Measurements from ENCODE around the gene CLIP2. TPM values are rescaled to one million over a fixed set of nuclear protein-coding genes. Genes with fewer than 3 reads are reported as not detected.
A peak's percentile ranks its signal among the peaks of the same experiment; 100 is the strongest.

The CLIP2 gene
- total and polyA plus RNA-seq, 2 of the 8 experiments (the other 6 are each of a cell fraction or from before 2014, with no cell fraction given): 8.3 to 41.5 TPM

- Histone ChIP-seq H2BK5ac (ENCODE audit: low read depth, low read length) (peak overlapping the region; percentile 75; the same call in 1 of the 2 replicates), H2AFZ (ENCODE audit: low read length) (no peak overlapping the region), H3K9me3 (ENCODE audit: insufficient read depth in 2 of 2, low read depth in 1 of 2, low read length in 1 of 2) (no peaks in the 10 kb centered on the region), H3K79me1 (ENCODE audit: low read depth, low read length) (no peaks in the 10 kb centered on the region), H2BK15ac (ENCODE audit: low read length) (peak overlapping the region; percentile 72; the same call in 1 of the 2 replicates), H3K36me3 (ENCODE audit: control insufficient read depth in 2 of 4, insufficient read depth in 4 of 4, low read length in 3 of 4) (no peaks in the 10 kb centered on the region), H3K14ac (ENCODE audit: insufficient read length) (no peak overlapping the region), H3K18ac (ENCODE audit: extremely low read depth, low read length) (peak overlapping the region; percentile 48; the same call in 1 of the 2 replicates), H2AK5ac (ENCODE audit: low read depth, low read length) (peak overlapping the region; percentile 54; the same call in 1 of the 2 replicates), H4K20me1 (replicated peaks in 1 of 2; ENCODE audit: control insufficient read depth in 1 of 2, insufficient read depth in 2 of 2, low read length in 2 of 2) (no peaks in the 10 kb centered on the region), H3K4ac (replicated peaks; ENCODE audit: insufficient read length, low read depth, low read length) (peak overlapping the region; percentile 89), H3K27me3 (replicated peaks in 1 of 4; ENCODE audit: control insufficient read depth in 3 of 4, extremely low read depth in 1 of 4, insufficient read depth in 3 of 4, low read length in 3 of 4) (no peaks in the 10 kb centered on the region), H2BK12ac (ENCODE audit: low read depth, low read length) (peak overlapping the region; percentile 90; the same call in 1 of the 2 replicates), H3K27ac (ENCODE audit: low read depth, low read length) (no peak overlapping the region), H2BK120ac (replicated peaks; ENCODE audit: low read depth, low read length) (no peak overlapping the region), H3K56ac (replicated peaks; ENCODE audit: insufficient read length, low read depth, low read length) (no peak overlapping the region), H4K8ac (ENCODE audit: extremely low read depth, insufficient read depth, low read length) (peak overlapping the region; percentile 54), H2BK20ac (ENCODE audit: low read length) (peak overlapping the region; percentile 95; the same call in 1 of the 2 replicates), H4K5ac (ENCODE audit: insufficient read length, low read depth, low read length) (peak overlapping the region; percentile 40), H3K9ac (replicated peaks in 1 of 4; ENCODE audit: extremely low read depth in 1 of 4, low read depth in 3 of 4, low read length in 3 of 4) (no peak overlapping the region), H3K4me2 (ENCODE audit: insufficient read depth in 1 of 2, low read depth in 2 of 2, low read length in 2 of 2) (0 out of 4 replicates have a peak overlapping the region, but pooled peaks of 1 of the 2 experiments have one; percentile 6), H3K4me3 (ENCODE audit: extremely low read depth in 1 of 4, insufficient read depth in 2 of 4, low read depth in 3 of 4, low read length in 4 of 4) (no peak overlapping the region), H4K91ac (replicated peaks; ENCODE audit: insufficient read length, low read length) (peak overlapping the region; percentile 50), H3K4me1 (replicated peaks in 1 of 4; ENCODE audit: control insufficient read depth in 3 of 4, insufficient read depth in 4 of 4, low read length in 3 of 4) (peaks cover 4 to 28% (median 10%) of the 10 kb centered on the region in 4 experiments), H3K23me2 (ENCODE audit: low read depth, low read length) (peaks cover 2% of the 10 kb centered on the region; the same call in 1 of the 2 replicates), H3K79me2 (ENCODE audit: control insufficient read depth in 1 of 2, insufficient read depth in 2 of 2, low read length in 2 of 2) (no peaks in the 10 kb centered on the region), H3K23ac (ENCODE audit: insufficient read length) (no peak overlapping the region)
- ChIA-PET POLR2A (ENCODE audit: partially characterized antibody) (interaction anchor here (0.7 to 4.4 kb wide), 6 partner anchors 8 to 107 kb away, joined by 3 to 32 read pairs (median 3); no protein-coding TSS in a partner anchor), CTCF (ENCODE audit: partially characterized antibody) (interaction anchor here (0.7 to 6.4 kb wide), 10 partner anchors 8 to 381 kb away, joined by 3 to 47 read pairs (median 4); no protein-coding TSS in a partner anchor)
- FAIRE-seq (no peak), DNase-seq (ENCODE audit: low read depth in 1 of 2, low spot score in 2 of 2) (no peak)
- WGBS, 2 experiments (ENCODE audit: extremely low coverage in 1 of 2, insufficient coverage in 1 of 2, insufficient read length in 1 of 2, insufficient replicate concordance in 2 of 2, low coverage in 1 of 2, low lambda C conversion rate in 2 of 2, missing lambda C conversion rate in 1 of 2): 67% methylated on average over 14 of the region's 14 CpGs; no CpG with 5 or more reads in 1 of the 2 experiments
- TF ChIP-seq RNF2 (IDR thresholded peaks at IDR 0.05; ENCODE audit: borderline replicate concordance, low read depth, low read length, missing control alignments, poor library complexity, severe bottlenecking) (no peak), NRF1 (IDR thresholded peaks at IDR 0.05; ENCODE audit: low read depth, low read length) (no peak), JUND (IDR thresholded peaks at IDR 0.05; ENCODE audit: low read length) (no peak), TBP (IDR thresholded peaks at IDR 0.05; ENCODE audit: low read depth, low read length) (no peak), MAFK (IDR thresholded peaks at IDR 0.05; ENCODE audit: low read depth, low read length) (no peak), SIX5 (IDR thresholded peaks at IDR 0.05; ENCODE audit: low read depth, low read length) (no peak), KDM5A (IDR thresholded peaks at IDR 0.05; ENCODE audit: low read length) (no peak), CBX8 (IDR thresholded peaks at IDR 0.05; ENCODE audit: borderline replicate concordance, low read depth, low read length) (no peak), CEBPB (IDR thresholded peaks at IDR 0.05; ENCODE audit: low read depth, low read length) (no peak), SP1 (IDR thresholded peaks at IDR 0.05; ENCODE audit: low read depth, low read length) (0 out of 2 replicates have a peak, but pooled peaks have one; percentile 20), BRCA1 (IDR thresholded peaks at IDR 0.05; ENCODE audit: low read depth, low read length) (no peak)
These were observed 6.3 kb upstream of the CLIP2 start for GRCh38 chr7:74282748-74283459.
